HepG2 (cell line): ENCODE measurements around the gene DLX5. TPM values are rescaled to one million over a fixed set of nuclear protein-coding genes. Genes with fewer than 3 reads are reported as not detected.

ENCODE experiments used
- ATAC-seq: fragments of 200-7000 bp; cut with Tn5 transposase; 3 replicates; pipeline ENCODE4 v1.9.1; 2020; ENCODE audit warnings: mild to moderate bottlenecking, moderate library complexity
- BruUV-seq: library from RNA; stranded (reverse); fragments of 400-500 nt; replicated peaks from 2 replicates; lab custom pipeline; 2021; lab: Mats Ljungman, UMichigan
- CTCF ChIA-PET: fragments of 300-600 bp; formaldehyde crosslinking; extraction: SDS; loops from one replicate; lab custom pipeline; 2021; ENCODE audit warnings: low total read pairs, inconsistent platforms, low intra/inter-chr PET ratio; lab: Yijun Ruan, JAX
- POLR2A ChIA-PET: fragments of 350-600 bp; sonication (Branson Sonifier 250); formaldehyde crosslinking; loops from one replicate; lab custom pipeline; 2020; ENCODE audit warnings: antibody characterized with exemption, inconsistent platforms; lab: Yijun Ruan, JAX
- DNase-seq: peaks from one replicate; pipeline ENCODE4 v3.0.0-alpha.2; 2015; ENCODE audit warnings: low spot score
- FAIRE-seq: peaks from 3 replicates; lab custom pipeline; 2011; peaks lifted over from hg19 to GRCh38; lab: Jason Lieb, UNC
- H2AFZ ChIP-seq: one replicate; pipeline ENCODE4 v1.6.1; 2011; ENCODE audit warnings: low read length, inconsistent platforms
- H3K27ac ChIP-seq: fragments of 300-600 bp; 3 replicates; pipeline ENCODE4 v1.8.0; 2011; ENCODE audit warnings: mixed run types, mild to moderate bottlenecking, mixed read lengths, low read length, inconsistent platforms; ENCODE audit not compliant: insufficient read depth; ENCODE audit errors: extremely low read length
- H3K27me3 ChIP-seq, 2 experiments: fragments of 200-600 bp in 1 of 2; 2 replicates in 1 of 2; 3 replicates in 1 of 2; pipeline versions ENCODE4 v1.6.0 to v1.8.0; 2011; ENCODE audit warnings: low read length in 2 of 2, mild to moderate bottlenecking in 2 of 2, moderate library complexity in 2 of 2, inconsistent platforms in 1 of 2; ENCODE audit not compliant: insufficient read depth in 2 of 2, control insufficient read depth in 1 of 2
- H3K36me3 ChIP-seq, 2 experiments: fragments of 200-600 bp in 1 of 2; replicated peaks in 1 of 2; 2 replicates in 1 of 2; 3 replicates in 1 of 2; pipeline versions ENCODE4 v1.5.1 to v1.8.0; 2011; ENCODE audit warnings: low read length in 2 of 2, inconsistent platforms in 1 of 2; ENCODE audit not compliant: insufficient read depth in 2 of 2, control insufficient read depth in 1 of 2
- H3K4me1 ChIP-seq: 2 replicates; pipeline ENCODE4 v1.5.1; 2012; ENCODE audit warnings: low read length, inconsistent platforms; ENCODE audit not compliant: insufficient read depth
- H3K4me2 ChIP-seq: 2 replicates; pipeline ENCODE4 v1.6.0; 2011; ENCODE audit warnings: low read depth, low read length, inconsistent platforms
- H3K4me3 ChIP-seq, 3 experiments: fragments of 200-600 bp in 1 of 3; sonication (generic), shearing (Covaris generic) in 1 of 3; replicated peaks in 1 of 3; 2 replicates each; pipeline ENCODE4 v1.5.1; 2011 to 2016; ENCODE audit warnings: low read length in 3 of 3, inconsistent platforms in 2 of 3, low read depth in 2 of 3, mild to moderate bottlenecking in 2 of 3, control low read depth in 1 of 3, mixed read lengths in 1 of 3; ENCODE audit not compliant: insufficient read depth in 1 of 3
- H3K79me2 ChIP-seq: one replicate; pipeline ENCODE4 v1.6.1; 2011; ENCODE audit warnings: low read length, inconsistent platforms; ENCODE audit not compliant: insufficient read depth
- H3K9ac ChIP-seq: 2 replicates; pipeline ENCODE4 v1.6.0; 2011; ENCODE audit warnings: mild to moderate bottlenecking, low read depth, low read length, inconsistent platforms; ENCODE audit not compliant: insufficient read depth
- H3K9me3 ChIP-seq: 2 replicates; pipeline ENCODE4 v1.5.1; 2012; ENCODE audit warnings: mild to moderate bottlenecking, low read length
- H4K20me1 ChIP-seq: 2 replicates; pipeline ENCODE4 v1.6.0; 2011; ENCODE audit warnings: inconsistent platforms, mild to moderate bottlenecking, low read length, moderate library complexity; ENCODE audit not compliant: insufficient read depth
- FIP1L1 ChIP-seq: fragments of 200-400 bp; formaldehyde crosslinking; IDR thresholded peaks from 2 replicates; pipeline ENCODE4 v1.6.1; 2018; ENCODE audit warnings: low read depth, mild to moderate bottlenecking, low read length, moderate library complexity, borderline replicate concordance; ENCODE audit not compliant: insufficient read depth
- FOXO1 ChIP-seq: sonication (generic); formaldehyde crosslinking; IDR thresholded peaks from 2 replicates; pipeline ENCODE4 v1.4.0; 2020; ENCODE audit warnings: missing genetic modification reagents
- HNRNPH1 ChIP-seq: fragments of 200-400 bp; formaldehyde crosslinking; optimal IDR thresholded peaks from 2 replicates; pipeline ENCODE3; 2017; ENCODE audit warnings: mild to moderate bottlenecking, low read depth, low read length
- KDM5A ChIP-seq: fragments of 200-600 bp; sonication (generic); IDR thresholded peaks from 2 replicates; pipeline ENCODE4 v1.7.0; 2018; ENCODE audit warnings: antibody characterized with exemption, mild to moderate bottlenecking, low read length, borderline replicate concordance
- KLF13 ChIP-seq: sonication (generic); formaldehyde crosslinking; IDR thresholded peaks from 2 replicates; pipeline ENCODE4 v1.4.0; 2020; ENCODE audit warnings: mild to moderate bottlenecking, missing genetic modification reagents
- NONO ChIP-seq, 2 experiments: fragments of 450-650 bp in 1 of 2; sonication (generic) in 1 of 2; formaldehyde crosslinking in 1 of 2; IDR thresholded peaks in 1 of 2; conservative IDR thresholded peaks in 1 of 2; 2 replicates each; pipeline versions ENCODE4 v1.6.1 to v1.8.0; 2017 to 2022; ENCODE audit warnings: mild to moderate bottlenecking in 1 of 2, missing genetic modification reagents in 1 of 2, moderate library complexity in 1 of 2
- NRL ChIP-seq: sonication (generic); formaldehyde crosslinking; IDR thresholded peaks from 2 replicates; pipeline ENCODE4 v1.5.0; 2020; ENCODE audit warnings: missing genetic modification reagents, mild to moderate bottlenecking, moderate library complexity, borderline replicate concordance
- POLR2G ChIP-seq: fragments of 200-400 bp; formaldehyde crosslinking; IDR thresholded peaks from 2 replicates; pipeline ENCODE4 v1.6.1; 2018; ENCODE audit warnings: mild to moderate bottlenecking, low read depth, low read length, moderate library complexity
- RBM22 ChIP-seq: fragments of 200-400 bp; formaldehyde crosslinking; optimal IDR thresholded peaks from 2 replicates; pipeline ENCODE3; 2017; ENCODE audit warnings: mild to moderate bottlenecking, low read length, moderate library complexity
- RELA ChIP-seq: sonication (generic); formaldehyde crosslinking; IDR thresholded peaks from 2 replicates; pipeline ENCODE4 v1.4.0; 2020; ENCODE audit warnings: missing genetic modification reagents
- ZNF615 ChIP-seq: sonication (generic); formaldehyde crosslinking; IDR thresholded peaks from 2 replicates; pipeline ENCODE4 v1.5.0; 2020; ENCODE audit warnings: mild to moderate bottlenecking, missing genetic modification reagents, borderline replicate concordance
- ZNF747 ChIP-seq: sonication (generic); formaldehyde crosslinking; IDR thresholded peaks from 2 replicates; pipeline ENCODE4 v1.8.1; 2023; ENCODE audit warnings: missing genetic modification reagents, mild to moderate bottlenecking, borderline replicate concordance
- ZNF891 ChIP-seq: sonication (generic); formaldehyde crosslinking; IDR thresholded peaks from 2 replicates; pipeline ENCODE4 v1.5.0; 2020; ENCODE audit warnings: mild to moderate bottlenecking, missing genetic modification reagents
- in situ Hi-C: cut with HindIII; loops from 2 replicates; pipeline ENCODE4 v1.10.0; 2017; ENCODE audit warnings: low pct_unique_long_range_greater_than_20kb; ENCODE audit not compliant: extremely low pct_ligation_motif_present
- intact Hi-C: fragments of 100-400 bp; cut with micrococcal nuclease; formaldehyde crosslinking; loops from one replicate; pipeline ENCODE4 v1.10.0; 2022; ENCODE audit not compliant: unreplicated experiment
- polyA plus RNA-seq, 8 experiments: library from polyadenylated mRNA; depleted of rRNA in 3 of 8; stranded (reverse) in 7 of 8; unstranded in 1 of 8; fragments of >200 nt; fragmentation: Illumina TruSeq in 4 of 8; extraction: Trizol in 4 of 8; gene quantifications; 2 replicates each; pipeline versions ENCODE4 v1.2.1 to v1.2.3, GENCODE V29; 2011 to 2016; ENCODE audit warnings: low read depth in 4 of 8, missing spikeins in 1 of 8, mixed read lengths in 1 of 8; ENCODE audit not compliant: insufficient read depth in 1 of 8
- total RNA-seq, 5 experiments: library from RNA; depleted of rRNA; stranded (reverse); fragments of >200 nt; fragmentation: Illumina TruSeq; extraction: Trizol; gene quantifications; 2 replicates each; pipeline ENCODE4 v1.2.3, GENCODE V29; 2016; ENCODE audit warnings: low read depth in 1 of 5
- TF ChIP-seq, protein P1 (sequence below): sonication (generic); formaldehyde crosslinking; conservative IDR thresholded peaks from 2 replicates; pipeline ENCODE4 v1.4.0; 2020; ENCODE audit warnings: mild to moderate bottlenecking, missing genetic modification reagents, moderate library complexity
- TF ChIP-seq, protein P2 (sequence below): fragments of 450-650 bp; IDR thresholded peaks from 2 replicates; pipeline ENCODE4 v1.6.1; 2016
- TF ChIP-seq, protein P3 (sequence below): sonication (generic); formaldehyde crosslinking; IDR thresholded peaks from 2 replicates; pipeline ENCODE4 v1.8.0; 2023; ENCODE audit warnings: mild to moderate bottlenecking, missing genetic modification reagents

The DLX5 gene
- total and polyA plus RNA-seq, 2 of the 13 experiments (the other 11 are each of a cell fraction or from before 2014, with no cell fraction given): not detected

DNA sequence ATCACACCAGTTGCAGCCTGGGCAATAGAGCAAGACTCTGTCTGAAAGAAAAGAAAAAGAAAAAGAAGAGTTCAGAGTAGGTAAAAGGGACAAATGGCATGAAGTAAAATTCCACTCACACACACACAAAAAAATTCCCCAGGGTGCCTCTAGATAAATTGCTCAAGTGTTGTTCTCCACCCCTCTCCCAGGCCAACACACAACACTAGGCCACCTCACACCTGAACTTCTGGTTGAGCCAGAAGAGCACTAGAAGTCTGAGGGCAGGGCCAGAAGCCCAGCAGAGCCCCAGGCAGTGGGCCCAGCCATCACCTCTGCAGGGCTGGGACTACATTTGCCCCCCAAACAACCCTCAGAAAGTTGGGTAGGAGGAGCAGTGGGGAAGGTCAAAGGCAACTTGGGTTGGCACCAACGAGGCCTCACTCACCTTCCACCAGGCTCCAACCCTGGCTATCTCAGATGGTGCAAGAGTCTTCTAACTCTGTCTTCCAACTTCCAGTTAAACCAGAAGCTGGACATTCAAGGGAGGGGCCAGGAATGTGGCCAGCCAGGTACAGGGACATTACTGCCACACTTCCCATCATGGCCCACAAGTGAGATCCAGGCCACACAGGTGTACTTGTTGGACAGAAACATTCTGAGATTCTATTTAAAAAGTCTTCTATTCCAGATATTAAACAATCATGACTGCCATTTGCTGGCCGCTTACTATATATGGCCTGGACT is 44.9 kb downstream of the DLX5 start (continued):
- TF ChIP-seq, protein P1, sequence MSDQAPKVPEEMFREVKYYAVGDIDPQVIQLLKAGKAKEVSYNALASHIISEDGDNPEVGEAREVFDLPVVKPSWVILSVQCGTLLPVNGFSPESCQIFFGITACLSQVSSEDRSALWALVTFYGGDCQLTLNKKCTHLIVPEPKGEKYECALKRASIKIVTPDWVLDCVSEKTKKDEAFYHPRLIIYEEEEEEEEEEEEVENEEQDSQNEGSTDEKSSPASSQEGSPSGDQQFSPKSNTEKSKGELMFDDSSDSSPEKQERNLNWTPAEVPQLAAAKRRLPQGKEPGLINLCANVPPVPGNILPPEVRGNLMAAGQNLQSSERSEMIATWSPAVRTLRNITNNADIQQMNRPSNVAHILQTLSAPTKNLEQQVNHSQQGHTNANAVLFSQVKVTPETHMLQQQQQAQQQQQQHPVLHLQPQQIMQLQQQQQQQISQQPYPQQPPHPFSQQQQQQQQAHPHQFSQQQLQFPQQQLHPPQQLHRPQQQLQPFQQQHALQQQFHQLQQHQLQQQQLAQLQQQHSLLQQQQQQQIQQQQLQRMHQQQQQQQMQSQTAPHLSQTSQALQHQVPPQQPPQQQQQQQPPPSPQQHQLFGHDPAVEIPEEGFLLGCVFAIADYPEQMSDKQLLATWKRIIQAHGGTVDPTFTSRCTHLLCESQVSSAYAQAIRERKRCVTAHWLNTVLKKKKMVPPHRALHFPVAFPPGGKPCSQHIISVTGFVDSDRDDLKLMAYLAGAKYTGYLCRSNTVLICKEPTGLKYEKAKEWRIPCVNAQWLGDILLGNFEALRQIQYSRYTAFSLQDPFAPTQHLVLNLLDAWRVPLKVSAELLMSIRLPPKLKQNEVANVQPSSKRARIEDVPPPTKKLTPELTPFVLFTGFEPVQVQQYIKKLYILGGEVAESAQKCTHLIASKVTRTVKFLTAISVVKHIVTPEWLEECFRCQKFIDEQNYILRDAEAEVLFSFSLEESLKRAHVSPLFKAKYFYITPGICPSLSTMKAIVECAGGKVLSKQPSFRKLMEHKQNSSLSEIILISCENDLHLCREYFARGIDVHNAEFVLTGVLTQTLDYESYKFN (CRISPR knock-in tag): no peak
- TF ChIP-seq, protein P2, sequence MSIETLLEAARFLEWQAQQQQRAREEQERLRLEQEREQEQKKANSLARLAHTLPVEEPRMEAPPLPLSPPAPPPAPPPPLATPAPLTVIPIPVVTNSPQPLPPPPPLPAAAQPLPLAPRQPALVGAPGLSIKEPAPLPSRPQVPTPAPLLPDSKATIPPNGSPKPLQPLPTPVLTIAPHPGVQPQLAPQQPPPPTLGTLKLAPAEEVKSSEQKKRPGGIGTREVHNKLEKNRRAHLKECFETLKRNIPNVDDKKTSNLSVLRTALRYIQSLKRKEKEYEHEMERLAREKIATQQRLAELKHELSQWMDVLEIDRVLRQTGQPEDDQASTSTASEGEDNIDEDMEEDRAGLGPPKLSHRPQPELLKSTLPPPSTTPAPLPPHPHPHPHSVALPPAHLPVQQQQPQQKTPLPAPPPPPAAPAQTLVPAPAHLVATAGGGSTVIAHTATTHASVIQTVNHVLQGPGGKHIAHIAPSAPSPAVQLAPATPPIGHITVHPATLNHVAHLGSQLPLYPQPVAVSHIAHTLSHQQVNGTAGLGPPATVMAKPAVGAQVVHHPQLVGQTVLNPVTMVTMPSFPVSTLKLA: no peak
- no peak for TF ChIP-seq KDM5A
- TF ChIP-seq HNRNPH1: no peak

DNA sequence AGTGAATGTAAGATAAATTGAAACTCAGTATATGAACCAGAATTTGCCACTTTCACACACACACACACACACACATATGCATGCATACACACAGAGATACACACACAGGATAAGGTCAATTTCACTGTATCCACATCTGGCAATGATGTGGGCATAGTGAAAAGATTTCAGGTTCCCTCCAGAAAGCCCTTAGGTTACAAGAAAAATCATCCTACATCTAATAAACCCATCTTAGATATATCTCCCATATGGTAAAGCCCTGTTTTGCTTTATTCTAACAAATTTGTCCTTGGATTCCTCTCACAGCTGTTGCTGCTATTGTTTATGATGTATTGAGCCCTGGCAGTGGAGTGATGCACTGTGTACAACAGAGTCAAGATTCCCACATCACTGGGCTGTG is 47.2 kb downstream of the DLX5 start:
- no peak overlapping the region for H3K4me3 ChIP-seq
- H3K9ac ChIP-seq: no peak overlapping the region
- in situ Hi-C loops (no loop called here), intact Hi-C loops (no loop called here)
- no peak overlapping the region for H3K4me2 ChIP-seq
- DNase-seq (no peak), FAIRE-seq (no peak), ATAC-seq (no peak)
- H3K79me2 ChIP-seq: no peaks in the 10 kb centered on the region
- H3K4me1 ChIP-seq: peaks cover 29% of the 10 kb centered on the region
- BruUV-seq: no TSS peak
- TF ChIP-seq FOXO1 (CRISPR knock-in tag): no peak
- no peak for TF ChIP-seq ZNF747
- no peak for TF ChIP-seq ZNF615 (CRISPR knock-in tag)
- no peak for TF ChIP-seq NONO (IDR thresholded peaks at IDR 0.05)
- TF ChIP-seq NONO (CRISPR knock-in tag; conservative IDR thresholded peaks at IDR 0.05): no peak
- TF ChIP-seq RELA: no peak
- TF ChIP-seq KLF13 (CRISPR knock-in tag): no peak
- TF ChIP-seq FIP1L1: no peak
- no peak for TF ChIP-seq ZNF891 (CRISPR knock-in tag)
- no peak for TF ChIP-seq NRL (CRISPR knock-in tag)
- no peak for TF ChIP-seq RBM22
- TF ChIP-seq POLR2G: no peak
- TF ChIP-seq, protein P3, sequence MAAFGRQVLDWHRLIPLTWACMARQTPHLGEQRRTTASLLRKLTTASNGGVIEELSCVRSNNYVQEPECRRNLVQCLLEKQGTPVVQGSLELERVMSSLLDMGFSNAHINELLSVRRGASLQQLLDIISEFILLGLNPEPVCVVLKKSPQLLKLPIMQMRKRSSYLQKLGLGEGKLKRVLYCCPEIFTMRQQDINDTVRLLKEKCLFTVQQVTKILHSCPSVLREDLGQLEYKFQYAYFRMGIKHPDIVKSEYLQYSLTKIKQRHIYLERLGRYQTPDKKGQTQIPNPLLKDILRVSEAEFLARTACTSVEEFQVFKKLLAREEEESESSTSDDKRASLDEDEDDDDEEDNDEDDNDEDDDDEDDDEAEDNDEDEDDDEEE (CRISPR knock-in tag): no peak
- H3K27me3 ChIP-seq: no peaks in the 10 kb centered on the region
- no peaks in the 10 kb centered on the region; the same call in 1 of the 2 replicates for H4K20me1 ChIP-seq
- no peaks in the 10 kb centered on the region for H3K9me3 ChIP-seq
- no peak overlapping the region for H3K27ac ChIP-seq
- H2AFZ ChIP-seq: no peak overlapping the region
- H3K36me3 ChIP-seq: peaks cover 0 to 4% of the 10 kb centered on the region in 2 experiments; a peak in 2 of 5 replicates
- ChIA-PET CTCF (no interaction called here), POLR2A (no interaction called here)
